ENCODE measurements around the gene JMJD8. TPM values are rescaled to one million over a fixed set of nuclear protein-coding genes. Genes with fewer than 3 reads are reported as not detected.

JMJD8 gene
- total RNA-seq, 1 experiment from 2014 or later = 81.3 TPM

DNA sequence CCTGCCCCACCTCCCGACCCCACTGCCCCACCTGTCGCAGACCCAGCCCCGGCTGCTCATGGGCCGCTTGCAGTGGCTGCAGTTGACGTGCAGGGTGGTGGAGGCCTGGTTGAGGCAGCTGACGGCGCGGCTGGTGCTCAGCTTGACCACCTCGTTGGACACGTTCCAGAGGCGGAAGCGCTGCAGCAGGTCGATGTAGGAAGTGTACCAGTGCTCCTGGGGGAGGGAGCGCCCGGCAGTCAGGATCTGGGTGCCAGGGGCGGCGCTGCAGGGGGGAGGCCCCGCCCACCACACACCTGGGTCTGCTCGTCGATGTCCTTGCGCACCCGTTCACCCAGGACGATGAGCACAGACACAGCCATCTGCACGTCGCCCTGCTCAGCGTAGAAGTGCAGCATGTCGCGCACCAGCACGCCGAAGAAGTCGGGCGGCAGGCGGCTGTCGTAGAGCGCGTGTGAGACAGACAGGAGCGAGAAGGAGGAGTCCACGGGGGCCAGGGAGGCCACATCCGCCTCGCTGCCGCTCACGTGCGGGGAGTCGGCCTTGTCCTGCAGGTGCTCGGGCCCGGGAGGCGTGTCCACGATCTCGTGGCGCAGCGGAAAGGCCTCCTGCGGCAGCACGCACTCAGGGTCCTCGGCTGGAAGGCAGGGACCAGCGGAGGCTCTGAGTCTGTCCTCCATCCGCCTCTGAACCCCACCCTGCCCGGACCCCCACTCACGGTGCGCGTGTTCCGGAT is 995 bp upstream of the JMJD8 start:
- no peak overlapping the region for H3K9ac ChIP-seq (ENCODE audit: low read length)
- ATAC-seq (no peak), DNase-seq (no peak)
- intact Hi-C loops (cut with micrococcal nuclease) = no loop called here
- TF ChIP-seq EZH2phosphoT487 (IDR thresholded peaks at IDR 0.05; ENCODE audit: borderline replicate concordance, low read length) (no peak), CTCF (conservative IDR thresholded peaks at IDR 0.05; ENCODE audit: low read depth, low read length) (no peak)
- no peak overlapping the region for H3K4me3 ChIP-seq (ENCODE audit: low read length)
- peaks cover 10% of the 10 kb centered on the region; the same call in 1 of the 2 replicates for H4K20me1 ChIP-seq (ENCODE audit: low read length)
- BruUV-seq (replicated peaks) = no TSS peak
- ChIA-PET POLR2A (ENCODE audit: unreplicated experiment) (no interaction called here), CTCF (no interaction called here)
- no peaks in the 10 kb centered on the region for H3K9me2 ChIP-seq (replicated peaks; ENCODE audit: low read length)
- peak overlapping the region; percentile 37; the same call in 1 of the 2 replicates for H3K4me2 ChIP-seq (ENCODE audit: low read length)
- H3K36me3 ChIP-seq (ENCODE audit: low read depth, low read length) = peaks cover 6% of the 10 kb centered on the region
- no peaks in the 10 kb centered on the region for H3K27me3 ChIP-seq (ENCODE audit: low read length)
- peaks cover 34% of the 10 kb centered on the region for H3K4me1 ChIP-seq (ENCODE audit: insufficient read depth, low read length)
- H3K27ac ChIP-seq (ENCODE audit: low read length) = no peak overlapping the region
- peaks cover 47% of the 10 kb centered on the region for H3K79me2 ChIP-seq (ENCODE audit: low read length)
- no peaks in the 10 kb centered on the region for H3F3A ChIP-seq (ENCODE audit: low read length, unreplicated experiment)
- H2AFZ ChIP-seq (ENCODE audit: low read length) = no peak overlapping the region
- no peaks in the 10 kb centered on the region for H3K9me3 ChIP-seq (ENCODE audit: low read length)

GRCh38 chr16:683396-684070 is 601 bp downstream of the JMJD8 start:
- Histone ChIP-seq H3K27me3 (ENCODE audit: low read length) (no peaks in the 10 kb centered on the region), H3K36me3 (ENCODE audit: low read depth, low read length) (peaks cover 6% of the 10 kb centered on the region), H3K4me1 (ENCODE audit: insufficient read depth, low read length) (peaks cover 26% of the 10 kb centered on the region), H3F3A (ENCODE audit: low read length, unreplicated experiment) (no peaks in the 10 kb centered on the region), H4K20me1 (ENCODE audit: low read length) (peaks cover 10% of the 10 kb centered on the region; the same call in 1 of the 2 replicates), H3K9me3 (ENCODE audit: low read length) (no peaks in the 10 kb centered on the region), H3K9ac (ENCODE audit: low read length) (peak overlapping the region; percentile 68), H3K9me2 (replicated peaks; ENCODE audit: low read length) (no peaks in the 10 kb centered on the region), H3K79me2 (ENCODE audit: low read length) (peaks cover 35% of the 10 kb centered on the region), H2AFZ (ENCODE audit: low read length) (no peak overlapping the region), H3K4me2 (ENCODE audit: low read length) (peak overlapping the region; percentile 90), H3K4me3 (ENCODE audit: low read length) (peak overlapping the region; percentile 78), H3K27ac (ENCODE audit: low read length) (peak overlapping the region; percentile 53)
- DNase-seq (no peak), ATAC-seq (peak; percentile 5)
- TF ChIP-seq EZH2 (IDR thresholded peaks at IDR 0.05; ENCODE audit: low read length, unreplicated experiment) (no peak), EZH2phosphoT487 (IDR thresholded peaks at IDR 0.05; ENCODE audit: borderline replicate concordance, low read length) (no peak), CTCF (conservative IDR thresholded peaks at IDR 0.05; ENCODE audit: low read depth, low read length) (no peak)
- intact Hi-C loops (cut with micrococcal nuclease) = no loop called here
- CTCF ChIA-PET = no interaction called here
- BruUV-seq (replicated peaks) = no TSS peak
- POLR2A ChIA-PET (ENCODE audit: unreplicated experiment) = no interaction called here

Measured in PC-3 (cell line).